ENCODE results near the gene GP9.

Gene GP9

GRCh38 chr3:129033151-129033550 is 27.4 kb upstream of the GP9 start:
- CTCF ChIA-PET = interaction anchor here (1.2 to 2.9 kb wide), 3 partner anchors 13 to 21 kb away, joined by 3 to 13 read pairs (median 3); no protein-coding TSS in a partner anchor
- POLR2A ChIA-PET = no interaction called here
- H3K4me3 ChIP-seq (ENCODE audit: control insufficient read depth in 1 of 7, extremely low read depth in 1 of 7, insufficient read depth in 4 of 7, low read depth in 2 of 7, low read length in 6 of 7) = no peak overlapping the region
- H3K36me3 ChIP-seq (ENCODE audit: control insufficient read depth in 4 of 4, insufficient read depth in 4 of 4, low read length in 3 of 4) = peaks cover 0 to 25% (median 12%) of the 10 kb centered on the region in 4 experiments
- no peak for DNase-seq
- 100% methylated on average over 3 of the region's 7 CpGs for WGBS (ENCODE audit: insufficient coverage)
- no peak overlapping the region for H3K27ac ChIP-seq (ENCODE audit: insufficient read depth in 1 of 2, low read depth in 1 of 2, low read length in 2 of 2, poor library complexity in 1 of 2, severe bottlenecking in 2 of 2)
- peaks cover 0 to 30% (median 23%) of the 10 kb centered on the region in 4 experiments for H3K4me1 ChIP-seq (ENCODE audit: control extremely low read depth in 1 of 4, control insufficient read depth in 4 of 4, insufficient read depth in 4 of 4, low read length in 3 of 4)
- H3K27me3 ChIP-seq (replicated peaks in 2 of 5; ENCODE audit: control insufficient read depth in 4 of 5, insufficient read depth in 5 of 5, low read length in 4 of 5) = no peaks in the 10 kb centered on the region
- H3K9me3 ChIP-seq (ENCODE audit: control extremely low read depth in 1 of 5, control insufficient read depth in 4 of 5, insufficient read depth in 2 of 5, low read depth in 1 of 5, low read length in 4 of 5) = no peaks in the 10 kb centered on the region

GRCh38 chr3:129033633-129034321 is 26.8 kb upstream of the GP9 start:
- Histone ChIP-seq H3K36me3 (ENCODE audit: control insufficient read depth in 4 of 4, insufficient read depth in 4 of 4, low read length in 3 of 4) (peaks cover 0 to 25% (median 12%) of the 10 kb centered on the region in 4 experiments), H3K4me1 (ENCODE audit: control extremely low read depth in 1 of 4, control insufficient read depth in 4 of 4, insufficient read depth in 4 of 4, low read length in 3 of 4) (peaks cover 0 to 30% (median 23%) of the 10 kb centered on the region in 4 experiments), H3K27ac (ENCODE audit: insufficient read depth in 1 of 2, low read depth in 1 of 2, low read length in 2 of 2, poor library complexity in 1 of 2, severe bottlenecking in 2 of 2) (no peak overlapping the region), H3K27me3 (replicated peaks in 2 of 5; ENCODE audit: control insufficient read depth in 4 of 5, insufficient read depth in 5 of 5, low read length in 4 of 5) (no peaks in the 10 kb centered on the region), H3K4me3 (ENCODE audit: control insufficient read depth in 1 of 7, extremely low read depth in 1 of 7, insufficient read depth in 4 of 7, low read depth in 2 of 7, low read length in 6 of 7) (no peak overlapping the region), H3K9me3 (ENCODE audit: control extremely low read depth in 1 of 5, control insufficient read depth in 4 of 5, insufficient read depth in 2 of 5, low read depth in 1 of 5, low read length in 4 of 5) (no peaks in the 10 kb centered on the region)
- CTCF ChIA-PET = interaction anchor here (0.8 to 2.9 kb wide), 5 partner anchors 8 to 63 kb away, joined by 3 to 13 read pairs (median 3); no protein-coding TSS in a partner anchor
- DNase-seq = no peak
- 95% methylated on average over 9 of the region's 12 CpGs for WGBS (ENCODE audit: insufficient coverage)
- POLR2A ChIA-PET = no interaction called here

- Histone ChIP-seq H3K9me3 (ENCODE audit: control extremely low read depth in 1 of 5, control insufficient read depth in 4 of 5, insufficient read depth in 2 of 5, low read depth in 1 of 5, low read length in 4 of 5) (no peaks in the 10 kb centered on the region), H3K4me3 (ENCODE audit: control insufficient read depth in 1 of 7, extremely low read depth in 1 of 7, insufficient read depth in 4 of 7, low read depth in 2 of 7, low read length in 6 of 7) (no peak overlapping the region), H3K36me3 (ENCODE audit: control insufficient read depth in 4 of 4, insufficient read depth in 4 of 4, low read length in 3 of 4) (peaks cover 0 to 25% (median 12%) of the 10 kb centered on the region in 4 experiments), H3K4me1 (ENCODE audit: control extremely low read depth in 1 of 4, control insufficient read depth in 4 of 4, insufficient read depth in 4 of 4, low read length in 3 of 4) (peaks cover 0 to 36% (median 26%) of the 10 kb centered on the region in 4 experiments), H3K27me3 (replicated peaks in 2 of 5; ENCODE audit: control insufficient read depth in 4 of 5, insufficient read depth in 5 of 5, low read length in 4 of 5) (no peaks in the 10 kb centered on the region), H3K27ac (ENCODE audit: insufficient read depth in 1 of 2, low read depth in 1 of 2, low read length in 2 of 2, poor library complexity in 1 of 2, severe bottlenecking in 2 of 2) (no peak overlapping the region)
- WGBS (ENCODE audit: insufficient coverage) = 100% methylated on average over 3 of the region's 6 CpGs
- peak in 2 of 3 donors; percentile 28 to 33 for DNase-seq
- ChIA-PET POLR2A (no interaction called here), CTCF (interaction anchor here (0.8 to 2.9 kb wide), 5 partner anchors 9 to 64 kb away, joined by 3 to 13 read pairs (median 3); no protein-coding TSS in a partner anchor)
Observed at GRCh38 chr3:129034642-129035041, 25.9 kb upstream of the GP9 start.

- H3K36me3 ChIP-seq (ENCODE audit: control insufficient read depth in 4 of 4, insufficient read depth in 4 of 4, low read length in 3 of 4) = peaks cover 0 to 22% (median 10%) of the 10 kb centered on the region in 4 experiments
- H3K9me3 ChIP-seq (ENCODE audit: control extremely low read depth in 1 of 5, control insufficient read depth in 4 of 5, insufficient read depth in 2 of 5, low read depth in 1 of 5, low read length in 4 of 5) = no peaks in the 10 kb centered on the region
- ChIA-PET CTCF (interaction anchor here (1.3 to 4.0 kb wide), 6 partner anchors 9 to 34 kb away, joined by 4 to 26 read pairs (median 6); no protein-coding TSS in a partner anchor), POLR2A (no interaction called here)
- peak overlapping the region in 1 of 7 experiments; percentile 4 for H3K4me3 ChIP-seq (ENCODE audit: control insufficient read depth in 1 of 7, extremely low read depth in 1 of 7, insufficient read depth in 4 of 7, low read depth in 2 of 7, low read length in 6 of 7)
- H3K27ac ChIP-seq (ENCODE audit: insufficient read depth in 1 of 2, low read depth in 1 of 2, low read length in 2 of 2, poor library complexity in 1 of 2, severe bottlenecking in 2 of 2) = no peak overlapping the region
- DNase-seq = peak in 2 of 3 donors; percentile 80 to 86
- WGBS (ENCODE audit: insufficient coverage) = 97% methylated on average over 3 of the region's 11 CpGs
- no peaks in the 10 kb centered on the region for H3K27me3 ChIP-seq (replicated peaks in 2 of 5; ENCODE audit: control insufficient read depth in 4 of 5, insufficient read depth in 5 of 5, low read length in 4 of 5)
- H3K4me1 ChIP-seq (ENCODE audit: control extremely low read depth in 1 of 4, control insufficient read depth in 4 of 4, insufficient read depth in 4 of 4, low read length in 3 of 4) = peaks cover 0 to 41% (median 29%) of the 10 kb centered on the region in 4 experiments
Observed at GRCh38 chr3:129035360-129036221, 25.0 kb upstream of the GP9 start.

- H3K9me3 ChIP-seq (ENCODE audit: control extremely low read depth in 1 of 5, control insufficient read depth in 4 of 5, insufficient read depth in 2 of 5, low read depth in 1 of 5, low read length in 4 of 5) = no peaks in the 10 kb centered on the region
- ChIA-PET CTCF (interaction anchor here (0.5 to 4.0 kb wide), 6 partner anchors 9 to 84 kb away, joined by 3 to 26 read pairs (median 4); no protein-coding TSS in a partner anchor), POLR2A (interaction anchor here (0.8 kb wide), 1 partner anchor 9 kb away, joined by 3 read pairs; no protein-coding TSS in a partner anchor)
- H3K4me1 ChIP-seq (ENCODE audit: control extremely low read depth in 1 of 4, control insufficient read depth in 4 of 4, insufficient read depth in 4 of 4, low read length in 3 of 4) = peaks cover 0 to 41% (median 29%) of the 10 kb centered on the region in 4 experiments
- DNase-seq = no peak
- H3K27ac ChIP-seq (ENCODE audit: insufficient read depth in 1 of 2, low read depth in 1 of 2, low read length in 2 of 2, poor library complexity in 1 of 2, severe bottlenecking in 2 of 2) = no peak overlapping the region
- WGBS (ENCODE audit: insufficient coverage) = 83% methylated on average over 9 of the region's 10 CpGs
- H3K27me3 ChIP-seq (replicated peaks in 2 of 5; ENCODE audit: control insufficient read depth in 4 of 5, insufficient read depth in 5 of 5, low read length in 4 of 5) = no peaks in the 10 kb centered on the region
- no peak overlapping the region for H3K4me3 ChIP-seq (ENCODE audit: control insufficient read depth in 1 of 7, extremely low read depth in 1 of 7, insufficient read depth in 4 of 7, low read depth in 2 of 7, low read length in 6 of 7)
- peaks cover 0 to 19% (median 8%) of the 10 kb centered on the region in 4 experiments for H3K36me3 ChIP-seq (ENCODE audit: control insufficient read depth in 4 of 4, insufficient read depth in 4 of 4, low read length in 3 of 4)
Observed at GRCh38 chr3:129036222-129037092, 24.1 kb upstream of the GP9 start.

GRCh38 chr3:129037093-129037419 is 23.5 kb upstream of the GP9 start:
- ChIA-PET POLR2A (interaction anchor here (0.8 kb wide), 1 partner anchor 9 kb away, joined by 3 read pairs; no protein-coding TSS in a partner anchor), CTCF (interaction anchor here (0.5 to 4.0 kb wide), 6 partner anchors 10 to 84 kb away, joined by 3 to 26 read pairs (median 4); no protein-coding TSS in a partner anchor)
- no peak for DNase-seq
- Histone ChIP-seq H3K27ac (ENCODE audit: insufficient read depth in 1 of 2, low read depth in 1 of 2, low read length in 2 of 2, poor library complexity in 1 of 2, severe bottlenecking in 2 of 2) (no peak overlapping the region), H3K27me3 (replicated peaks in 2 of 5; ENCODE audit: control insufficient read depth in 4 of 5, insufficient read depth in 5 of 5, low read length in 4 of 5) (no peaks in the 10 kb centered on the region), H3K9me3 (ENCODE audit: control extremely low read depth in 1 of 5, control insufficient read depth in 4 of 5, insufficient read depth in 2 of 5, low read depth in 1 of 5, low read length in 4 of 5) (no peaks in the 10 kb centered on the region), H3K36me3 (ENCODE audit: control insufficient read depth in 4 of 4, insufficient read depth in 4 of 4, low read length in 3 of 4) (peaks cover 0 to 17% (median 8%) of the 10 kb centered on the region in 4 experiments), H3K4me1 (ENCODE audit: control extremely low read depth in 1 of 4, control insufficient read depth in 4 of 4, insufficient read depth in 4 of 4, low read length in 3 of 4) (peaks cover 0 to 41% (median 29%) of the 10 kb centered on the region in 4 experiments), H3K4me3 (ENCODE audit: control insufficient read depth in 1 of 7, extremely low read depth in 1 of 7, insufficient read depth in 4 of 7, low read depth in 2 of 7, low read length in 6 of 7) (no peak overlapping the region)
- 15% methylated on average over 2 of the region's 2 CpGs for WGBS (ENCODE audit: insufficient coverage)
